NCI-H446 (cell line): Measurements from ENCODE around the gene DOCK11.
"Not testable (repeated sequence)": the region's sequence is repeated elsewhere in the genome, so short reads cannot be mapped to it uniquely, and the experiment has no call there.

ENCODE experiments used
- DNase-seq, 2 experiments: peaks; one replicate each; lab custom pipeline; 2025; lab: John Stamatoyannopoulos, UW

DOCK11 gene

GRCh38 chrX:118495061-118495921 is at the start of gene DOCK11:
Gene DOCK11, plus strand, starts transcription at chrX:118495815. Its CDS starts 157 bp downstream, at chrX:118495972.
- DNase-seq, result peak; percentile 25 to 81

- DNase-seq, result no peak
These were observed 47.3 kb upstream of the DOCK11 start for GRCh38 chrX:118448273-118448783.

GRCh38 chrX:118455013-118455412 is 40.6 kb upstream of the DOCK11 start:
- no peak for DNase-seq

GRCh38 chrX:118459494-118459893 is 36.1 kb upstream of the DOCK11 start:
- peak; percentile 2 to 61 for DNase-seq

GRCh38 chrX:118464501-118464900 is 31.1 kb upstream of the DOCK11 start:
- DNase-seq, result no peak

- DNase-seq, result no peak
These were observed 27.5 kb upstream of the DOCK11 start for GRCh38 chrX:118468122-118468521.

- DNase-seq, result not testable (repeated sequence)
These were observed 24.8 kb upstream of the DOCK11 start for GRCh38 chrX:118470721-118471347.

- no peak for DNase-seq
These were observed 21.0 kb upstream of the DOCK11 start for GRCh38 chrX:118474586-118474985.

GRCh38 chrX:118475903-118476302 is 19.7 kb upstream of the DOCK11 start:
- DNase-seq, result no peak

- no peak for DNase-seq
These were observed 15.4 kb upstream of the DOCK11 start for GRCh38 chrX:118480172-118480571.

- not testable (repeated sequence) for DNase-seq
These were observed 13.2 kb upstream of the DOCK11 start for GRCh38 chrX:118482384-118482783.

GRCh38 chrX:118484216-118484903 is 11.3 kb upstream of the DOCK11 start:
- DNase-seq, result no peak

- not testable (repeated sequence) for DNase-seq
These were observed 8.9 kb upstream of the DOCK11 start for GRCh38 chrX:118486693-118487092.

GRCh38 chrX:118493016-118493415 is 2.6 kb upstream of the DOCK11 start:
- DNase-seq, result peak in 1 of 2 experiments; percentile 37

GRCh38 chrX:118493653-118494297 is 1.8 kb upstream of the DOCK11 start:
- DNase-seq, result no peak

GRCh38 chrX:118495958-118496762 is 545 bp downstream of the DOCK11 start:
- DNase-seq, result peak in 1 of 2 experiments; percentile 26

- no peak for DNase-seq
These were observed 1.1 kb downstream of the DOCK11 start for GRCh38 chrX:118496763-118497079.

- DNase-seq, result no peak
These were observed 1.7 kb downstream of the DOCK11 start for GRCh38 chrX:118497180-118497818.

GRCh38 chrX:118498351-118498750 is 2.7 kb downstream of the DOCK11 start:
- no peak for DNase-seq

GRCh38 chrX:118498755-118499154 is 3.1 kb downstream of the DOCK11 start:
- DNase-seq, result no peak

- no peak for DNase-seq
These were observed 3.7 kb downstream of the DOCK11 start for GRCh38 chrX:118499295-118499694.
